ENCODE measurements around the gene GOLGA5.
"Not testable (repeated sequence)": the region's sequence is repeated elsewhere in the genome, so short reads cannot be mapped to it uniquely, and the experiment has no call there.

GOLGA5 gene

DNA sequence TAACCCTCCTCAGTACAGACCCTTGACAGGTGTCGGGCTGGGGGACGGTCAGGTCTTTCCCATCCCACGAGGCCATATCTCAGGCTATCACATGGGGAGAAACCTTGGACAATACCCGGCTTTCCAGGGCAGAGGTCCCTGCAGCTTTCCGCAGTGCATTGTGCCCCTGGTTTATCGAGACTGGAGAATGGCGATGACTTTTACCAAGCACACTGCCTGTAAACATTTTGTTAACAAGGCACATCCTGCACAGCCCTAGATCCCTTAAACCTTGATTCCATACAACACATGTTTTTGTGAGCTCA lies 26.4 kb downstream of the GOLGA5 start:
- not testable (repeated sequence) for DNase-seq (ENCODE audit: low read depth)

DNA sequence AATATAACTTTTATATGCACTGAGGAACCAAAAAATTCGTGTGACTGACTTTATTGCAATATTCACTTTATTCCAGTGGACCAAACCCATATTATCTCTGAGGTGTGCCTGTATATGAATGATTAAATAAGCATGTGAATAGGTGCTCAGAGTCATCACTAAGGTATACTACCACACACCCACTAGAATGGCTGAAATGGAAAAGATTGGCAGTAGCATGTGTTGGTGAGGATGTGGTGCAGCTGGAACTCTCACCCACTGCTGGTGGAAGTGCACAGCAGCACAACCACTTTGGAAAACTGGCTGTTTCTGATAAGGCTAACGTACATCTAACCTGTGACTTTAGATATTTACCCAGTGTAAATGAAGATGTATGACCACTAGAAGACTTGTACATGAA lies 36.8 kb downstream of the GOLGA5 start:
- no peak for DNase-seq (ENCODE audit: low read depth)

DNA sequence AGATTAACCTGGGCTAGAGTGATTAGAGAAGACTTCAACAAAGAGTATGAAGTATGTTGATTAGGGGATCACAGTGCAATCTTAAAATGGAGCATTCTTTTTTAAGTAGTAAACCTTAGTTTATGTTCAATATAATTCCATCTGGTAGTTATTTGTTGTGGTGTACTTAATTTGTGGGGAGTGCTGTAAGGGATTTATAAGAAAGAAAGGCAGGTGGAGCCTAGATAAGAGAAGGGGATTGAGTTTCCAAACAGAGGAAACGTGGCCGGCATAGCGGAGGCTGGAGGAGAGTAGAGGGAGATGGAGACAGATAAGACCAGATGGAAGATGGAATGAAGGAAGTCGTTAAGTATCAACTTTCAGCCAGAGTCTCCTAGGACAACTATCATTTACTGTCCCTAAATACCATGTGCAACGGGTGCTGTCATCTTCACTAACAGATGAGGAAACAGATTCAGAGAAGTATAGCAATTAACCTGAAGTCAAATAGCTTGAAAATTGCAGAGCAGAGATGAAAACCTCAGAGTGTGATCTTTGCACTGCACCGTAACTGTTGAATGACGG lies 38.1 kb downstream of the GOLGA5 start:
- no peak for DNase-seq (ENCODE audit: low read depth)

DNA sequence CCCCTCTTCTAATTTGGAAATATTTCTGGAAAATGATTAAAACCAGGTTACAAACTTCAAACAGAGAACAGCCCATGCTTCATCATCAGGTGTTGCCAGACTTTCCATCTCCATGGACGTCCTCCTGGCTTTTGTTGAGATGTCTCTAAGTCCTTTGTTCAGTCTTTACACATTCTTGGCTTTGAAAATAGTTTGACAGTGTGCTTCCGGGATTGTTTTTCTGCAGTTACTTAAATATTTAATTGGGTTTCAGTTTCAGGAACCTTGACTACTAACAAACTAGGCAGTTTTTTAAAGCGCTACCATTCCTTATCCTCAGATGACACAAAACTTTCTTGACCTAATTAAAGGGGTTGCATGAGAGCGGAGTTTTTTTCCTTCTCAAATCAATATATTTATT lies 47.8 kb downstream of the GOLGA5 start:
- no peak for DNase-seq (ENCODE audit: low read depth)

DNA sequence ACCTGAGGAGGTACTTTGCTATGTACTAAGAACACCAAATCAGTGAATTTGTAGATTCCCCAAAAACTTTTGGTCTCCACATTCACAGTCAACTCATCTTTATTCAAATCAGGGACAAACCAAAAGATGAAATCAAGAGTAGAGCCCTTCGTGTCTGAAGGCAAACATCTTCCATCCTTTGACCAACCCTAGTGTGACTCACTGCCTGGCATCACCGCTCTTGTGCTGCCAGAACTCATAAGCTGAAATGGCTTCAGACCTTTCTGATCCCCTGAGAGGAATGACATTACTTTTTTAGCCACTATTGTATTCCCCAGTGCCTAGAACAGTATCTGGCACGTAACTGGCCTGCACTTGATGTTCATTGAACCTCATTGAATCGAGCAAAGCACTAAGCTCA lies 50.1 kb downstream of the GOLGA5 start:
- no peak for DNase-seq (ENCODE audit: low read depth)

DNA sequence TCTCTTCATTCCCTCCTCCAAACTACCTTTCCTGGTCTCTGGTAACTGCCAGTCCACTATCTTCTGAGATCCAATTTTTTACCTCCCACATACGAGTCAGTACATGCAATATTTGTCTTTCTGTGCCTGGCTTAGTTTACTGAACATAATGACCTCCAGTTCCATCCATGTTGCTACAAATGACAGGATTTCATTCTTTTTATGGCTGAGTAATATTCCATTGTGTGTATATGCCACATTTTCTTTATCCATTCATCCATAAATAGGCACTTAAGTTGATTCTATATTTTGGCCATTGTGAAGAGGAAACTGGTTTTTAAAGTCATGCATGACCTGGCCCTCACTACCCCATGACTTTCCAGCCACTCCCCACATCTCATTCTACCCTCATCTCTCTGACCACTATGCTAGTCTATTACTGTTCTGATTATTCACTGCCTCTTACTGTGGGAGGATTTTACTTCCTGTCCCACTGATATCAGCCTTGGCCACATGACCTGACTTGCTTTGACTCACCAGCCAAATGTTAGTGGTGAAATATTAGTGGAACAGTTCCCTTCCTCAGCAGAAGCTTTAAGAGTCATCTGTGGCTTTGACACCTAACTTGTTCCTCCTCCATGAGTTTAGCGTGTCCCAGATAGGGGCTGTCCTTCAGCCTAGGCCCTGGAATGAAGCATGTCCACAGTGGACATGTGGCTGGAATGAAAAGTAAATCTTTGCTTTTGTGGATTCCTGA lies 52.2 kb downstream of the GOLGA5 start:
- no peak for DNase-seq (ENCODE audit: low read depth)

DNA sequence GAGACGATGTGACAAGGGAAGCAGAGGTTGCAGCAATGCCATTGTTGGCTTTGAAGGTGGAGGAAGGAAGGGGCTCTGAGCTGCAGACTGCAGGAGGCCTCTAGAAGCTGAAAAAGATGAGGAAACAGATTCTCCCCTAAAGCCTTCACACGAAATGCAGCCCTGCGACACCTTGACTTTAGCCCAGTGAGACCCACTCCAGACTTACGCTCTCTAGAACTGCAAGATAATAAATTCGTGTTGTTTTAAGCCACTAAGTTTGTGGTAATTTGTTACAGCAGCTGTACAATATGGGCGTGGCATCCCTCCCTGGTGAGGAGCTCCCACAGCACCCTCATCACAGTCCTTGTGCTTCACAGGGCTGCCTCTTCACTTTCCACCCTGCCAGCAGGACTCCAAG lies 53.2 kb downstream of the GOLGA5 start:
- DNase-seq (ENCODE audit: low read depth), result no peak

DNA sequence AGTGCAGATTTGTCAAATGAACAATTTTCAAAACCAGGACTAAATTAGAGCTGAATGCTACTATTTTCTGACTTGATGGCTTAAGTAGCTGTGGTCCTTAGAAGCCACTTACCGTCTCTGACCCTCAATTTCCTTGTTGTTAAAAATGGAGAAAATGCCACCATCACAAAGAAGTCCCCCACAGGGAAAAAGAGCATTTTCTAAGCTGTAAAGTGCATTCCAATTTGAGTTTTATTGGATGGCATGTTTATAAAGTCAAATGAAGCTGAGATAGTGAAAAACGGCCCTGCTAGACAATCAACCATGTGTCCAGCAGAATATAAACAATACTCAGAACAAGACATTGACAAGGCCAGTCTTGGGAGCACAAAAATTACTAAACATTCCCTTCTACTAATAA lies 53.6 kb downstream of the GOLGA5 start:
- DNase-seq (ENCODE audit: low read depth), result no peak

DNA sequence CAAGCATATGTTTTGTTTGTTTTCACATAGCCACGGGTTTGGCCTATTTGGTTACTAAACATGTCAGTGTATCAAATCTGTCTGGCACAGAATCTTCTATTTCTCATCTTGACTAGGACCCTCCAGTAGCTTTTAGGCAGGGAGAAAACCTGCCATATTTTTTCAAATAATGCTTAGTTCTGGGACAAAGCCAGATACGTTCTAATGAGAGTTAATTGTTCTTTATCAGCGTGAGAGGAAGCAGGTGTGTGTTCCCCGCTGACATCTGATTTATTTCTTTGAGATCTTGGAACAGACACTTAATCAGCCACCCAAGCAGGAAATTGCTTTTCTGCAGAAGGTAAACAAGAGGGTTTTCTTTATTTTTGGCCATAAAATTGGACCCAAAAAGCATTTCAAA lies 54.8 kb downstream of the GOLGA5 start:
- no peak for DNase-seq (ENCODE audit: low read depth)

DNA sequence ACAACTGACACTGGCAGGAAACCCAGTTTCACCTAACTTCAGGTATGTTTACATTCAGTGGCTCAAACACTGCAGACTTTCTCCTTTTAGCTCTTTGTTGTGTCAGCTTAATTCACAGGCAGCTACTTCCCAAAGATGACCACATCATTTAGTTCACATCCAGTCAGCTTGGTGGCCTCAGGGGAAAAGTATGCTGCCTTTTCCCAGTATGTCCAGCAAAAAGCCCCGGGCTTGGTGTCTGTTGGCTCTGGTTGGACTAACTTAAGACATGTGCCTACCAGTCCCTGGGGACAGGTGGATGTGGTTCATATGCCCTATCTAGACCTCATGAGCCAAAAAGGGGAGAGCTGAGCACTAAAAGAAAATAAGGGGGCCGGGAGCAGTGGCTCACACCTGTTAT lies 56.4 kb downstream of the GOLGA5 start:
- no peak for DNase-seq (ENCODE audit: low read depth)

DNA sequence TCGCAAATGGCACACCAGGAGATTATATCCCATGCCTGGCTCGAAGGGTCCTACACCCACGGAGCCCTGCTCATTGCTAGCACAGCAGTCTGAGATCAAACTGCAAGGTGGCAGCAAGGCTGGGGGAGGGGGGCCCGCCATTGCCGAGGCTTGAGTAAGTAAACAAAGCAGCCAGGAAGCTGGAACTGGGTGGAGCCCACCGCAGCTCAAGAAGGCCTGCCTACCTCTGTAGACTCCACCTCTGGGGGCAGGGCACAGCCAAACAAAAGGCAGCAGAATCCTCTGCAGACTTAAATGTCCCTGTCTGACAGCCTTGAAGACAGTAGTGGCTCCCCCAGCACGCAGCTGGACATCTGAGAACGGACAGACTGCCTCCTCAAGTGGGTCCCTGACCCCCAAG lies 59.0 kb downstream of the GOLGA5 start:
- peak; percentile 3 for DNase-seq (ENCODE audit: low read depth)

DNA sequence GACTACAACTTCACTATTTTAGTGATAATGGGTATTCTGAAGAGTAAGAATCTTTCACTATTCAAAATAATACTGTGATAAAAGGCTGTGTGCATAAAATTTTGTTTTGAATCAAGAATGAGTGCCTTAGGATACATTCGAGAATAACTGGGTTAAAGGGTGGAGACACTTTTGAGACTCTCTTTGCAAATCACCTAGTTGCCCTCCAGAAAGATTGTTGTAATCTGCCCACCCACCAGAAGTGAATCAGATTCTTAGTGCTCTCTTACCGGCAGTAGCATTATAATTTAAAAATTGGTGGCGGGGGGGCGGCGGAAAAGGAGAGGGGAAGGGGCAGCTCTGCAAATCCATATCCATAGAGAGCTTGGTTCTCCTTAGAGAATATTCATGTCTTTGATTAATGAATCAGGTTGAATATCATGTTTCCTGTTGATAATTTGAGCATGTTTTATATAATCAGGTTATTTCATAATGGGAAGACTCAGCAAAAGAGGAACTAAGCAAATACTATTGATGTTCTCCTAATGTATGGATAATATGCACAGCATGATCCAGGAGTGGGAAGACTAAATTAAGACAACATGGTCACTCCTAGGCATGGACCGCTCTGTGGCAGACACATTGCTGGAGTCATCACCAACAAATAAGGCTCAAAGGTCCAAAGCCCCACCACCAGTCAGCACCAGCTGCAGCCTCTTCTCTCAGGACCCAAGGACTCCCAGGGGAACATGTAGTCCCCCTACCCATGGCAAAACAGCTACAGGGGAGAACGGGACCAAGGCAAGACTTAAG lies 66.1 kb downstream of the GOLGA5 start:
- no peak for DNase-seq (ENCODE audit: low read depth)

DNA sequence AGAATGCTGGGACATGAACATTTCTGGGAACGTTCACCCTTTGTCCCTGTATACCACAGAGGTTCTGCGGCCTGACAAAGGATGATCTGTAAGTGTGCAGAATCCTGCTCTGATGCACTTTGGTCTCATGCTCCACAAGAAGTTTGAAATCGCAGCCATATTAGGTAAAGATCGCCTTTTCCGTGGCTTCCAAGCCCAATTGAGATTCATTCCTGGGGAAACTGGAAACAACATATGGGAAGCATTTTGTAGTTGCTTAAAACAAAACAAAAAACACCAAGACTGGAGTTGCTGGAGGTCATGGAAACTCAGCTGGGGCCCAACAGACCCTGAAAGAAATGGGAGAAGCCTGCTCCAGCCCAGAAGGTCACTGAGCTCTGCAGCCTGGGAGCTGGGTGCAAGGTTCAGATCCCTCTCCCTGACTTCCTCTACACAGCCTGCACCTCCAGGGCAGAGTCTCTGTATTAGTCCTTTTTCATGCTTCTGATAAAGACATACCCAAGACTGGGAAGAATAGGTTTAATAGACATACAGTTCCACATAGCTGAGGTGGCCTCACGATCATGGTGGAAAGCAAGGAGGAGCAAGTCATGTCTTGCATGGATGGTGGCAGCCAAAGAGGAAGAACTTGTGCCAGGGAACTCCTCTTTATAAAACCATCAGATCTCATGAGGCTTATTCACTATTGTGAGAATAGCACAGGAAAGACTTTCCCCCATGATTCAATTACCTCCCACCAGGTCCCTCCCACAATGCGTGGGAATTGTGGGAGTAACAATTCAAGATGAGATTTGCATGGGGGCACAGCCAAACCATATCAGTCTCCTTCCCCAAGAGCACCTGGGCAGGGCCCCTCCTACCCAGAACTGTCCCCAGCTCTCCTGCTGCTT lies 68.0 kb downstream of the GOLGA5 start:
- DNase-seq (ENCODE audit: low read depth), result no peak

DNA sequence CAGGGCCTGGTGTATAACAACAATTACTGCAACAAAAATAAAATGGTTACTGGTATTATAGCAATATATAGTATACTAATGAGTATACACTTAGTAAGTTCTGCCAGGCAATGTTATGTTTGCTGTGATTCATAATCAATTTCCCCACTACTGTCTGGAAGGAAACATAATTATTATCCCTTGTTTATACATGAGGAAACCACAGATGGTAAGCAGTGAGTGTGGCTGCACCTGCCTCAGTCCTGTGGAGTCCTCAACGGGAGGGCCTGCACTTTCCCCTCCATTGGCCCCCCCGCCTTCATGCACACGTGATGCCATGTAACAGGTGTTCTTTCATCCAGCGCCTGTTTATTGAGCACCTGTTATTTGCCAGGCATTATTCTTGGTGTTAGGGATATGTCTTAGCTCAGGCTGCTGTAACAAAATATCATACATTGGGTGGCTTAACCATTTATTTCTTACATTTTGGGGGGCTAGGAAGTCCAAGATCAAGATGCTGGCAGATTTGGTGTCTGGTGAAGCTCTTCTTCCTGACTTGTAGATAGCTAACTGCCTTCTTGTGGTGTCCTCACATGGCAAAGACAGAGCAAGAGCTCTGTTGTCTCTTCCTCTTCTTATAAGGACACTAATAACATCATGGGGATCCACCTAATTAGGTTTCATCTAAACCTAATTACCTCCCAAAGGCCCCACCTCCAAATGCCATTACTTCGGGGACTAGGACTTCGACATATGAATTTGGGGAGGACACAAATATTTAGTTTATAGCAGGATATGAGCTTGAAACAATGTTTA lies 69.4 kb downstream of the GOLGA5 start:
- no peak for DNase-seq (ENCODE audit: low read depth)

DNA sequence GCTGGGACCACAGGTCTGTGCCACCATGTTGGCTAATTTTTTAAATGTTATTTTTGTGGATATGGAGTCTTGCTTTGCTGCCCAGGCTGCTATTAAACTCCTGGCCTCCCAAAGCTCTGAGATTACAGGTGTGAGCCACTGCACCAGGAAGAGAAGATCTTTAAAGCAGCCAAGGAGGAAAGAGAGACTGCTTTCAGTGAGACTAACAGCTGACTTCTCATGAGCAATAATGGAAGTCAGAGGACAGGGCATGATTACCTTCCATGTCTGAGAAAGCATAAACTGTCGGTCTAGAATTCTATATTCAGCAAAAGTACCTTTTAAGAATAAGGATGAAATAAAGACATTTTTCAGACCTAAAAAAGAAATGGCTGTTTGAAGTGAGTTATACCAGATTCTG lies 71.6 kb downstream of the GOLGA5 start:
- DNase-seq (ENCODE audit: low read depth), result no peak

DNA sequence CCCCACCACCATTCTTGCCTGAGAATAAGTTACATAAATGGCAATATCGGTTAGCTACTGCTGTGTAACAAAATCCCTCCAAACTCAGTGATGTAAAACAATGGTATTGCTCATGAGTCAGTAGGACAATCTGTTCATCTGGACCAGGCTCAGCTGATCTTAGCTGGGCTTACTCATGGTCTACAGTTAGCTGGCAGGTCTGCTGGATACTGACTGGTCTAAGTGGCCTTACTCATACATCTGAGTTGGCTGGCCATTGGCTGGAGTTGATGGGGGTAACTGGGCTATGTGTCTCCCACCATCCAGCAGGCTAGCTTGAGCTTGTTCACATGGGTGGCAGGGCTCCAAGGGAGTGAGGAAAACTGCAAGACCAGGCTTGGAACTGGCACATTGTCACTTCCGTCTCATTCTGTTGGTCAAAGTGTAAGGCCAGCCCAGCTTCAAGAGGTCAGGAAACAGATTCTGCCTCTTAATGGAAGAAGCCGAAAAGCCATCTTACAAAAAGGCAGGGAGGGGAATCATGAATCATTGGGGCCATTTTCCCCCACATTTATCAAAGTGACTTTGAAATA lies 72.2 kb downstream of the GOLGA5 start:
- DNase-seq (ENCODE audit: low read depth), result no peak

DNA sequence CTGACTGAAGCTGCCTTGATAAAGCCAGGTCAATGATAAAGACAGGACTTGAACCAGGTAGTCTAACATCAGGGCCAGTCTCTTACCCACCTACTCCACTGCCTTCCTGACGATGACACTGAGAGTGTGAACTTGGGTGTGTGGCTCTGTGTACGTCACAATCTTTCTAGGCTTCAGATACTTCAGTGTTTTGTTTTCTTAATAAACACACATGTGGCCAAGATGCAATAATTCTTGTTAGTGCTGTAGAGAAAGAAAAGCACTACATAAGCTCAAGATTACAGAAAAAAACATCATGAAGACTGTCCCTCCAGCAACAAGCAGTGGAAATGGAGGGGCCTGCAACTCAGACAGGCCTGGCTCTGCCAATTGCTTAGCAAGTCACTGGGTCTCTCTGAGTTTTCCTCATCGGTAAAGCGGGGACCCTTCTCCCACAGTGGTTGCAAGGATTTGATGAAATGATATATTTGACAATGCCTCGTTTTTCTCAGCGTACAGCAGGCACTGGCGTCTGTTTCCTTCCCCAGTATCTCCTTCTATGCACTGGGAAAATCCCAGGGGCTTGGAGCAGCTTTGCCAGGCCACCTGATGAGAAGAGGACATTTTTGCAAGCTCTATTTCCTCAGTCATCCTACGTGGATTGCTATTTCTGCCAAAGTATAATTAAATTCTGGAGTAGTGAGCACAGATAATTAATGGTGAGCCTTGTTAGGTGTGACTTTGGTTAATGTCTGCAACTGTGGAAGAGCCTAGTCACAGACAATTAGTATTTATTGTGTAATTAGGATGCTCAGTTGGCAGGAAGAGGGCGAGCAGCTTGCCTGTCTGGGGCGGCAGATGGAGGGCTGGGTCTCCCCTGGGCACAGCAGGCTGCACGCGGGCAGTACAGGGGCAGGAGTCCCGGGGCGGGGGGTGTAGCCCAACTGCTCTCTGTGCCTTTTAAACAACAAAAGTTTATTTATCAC lies 73.1 kb downstream of the GOLGA5 start:
- DNase-seq (ENCODE audit: low read depth), result no peak

DNA sequence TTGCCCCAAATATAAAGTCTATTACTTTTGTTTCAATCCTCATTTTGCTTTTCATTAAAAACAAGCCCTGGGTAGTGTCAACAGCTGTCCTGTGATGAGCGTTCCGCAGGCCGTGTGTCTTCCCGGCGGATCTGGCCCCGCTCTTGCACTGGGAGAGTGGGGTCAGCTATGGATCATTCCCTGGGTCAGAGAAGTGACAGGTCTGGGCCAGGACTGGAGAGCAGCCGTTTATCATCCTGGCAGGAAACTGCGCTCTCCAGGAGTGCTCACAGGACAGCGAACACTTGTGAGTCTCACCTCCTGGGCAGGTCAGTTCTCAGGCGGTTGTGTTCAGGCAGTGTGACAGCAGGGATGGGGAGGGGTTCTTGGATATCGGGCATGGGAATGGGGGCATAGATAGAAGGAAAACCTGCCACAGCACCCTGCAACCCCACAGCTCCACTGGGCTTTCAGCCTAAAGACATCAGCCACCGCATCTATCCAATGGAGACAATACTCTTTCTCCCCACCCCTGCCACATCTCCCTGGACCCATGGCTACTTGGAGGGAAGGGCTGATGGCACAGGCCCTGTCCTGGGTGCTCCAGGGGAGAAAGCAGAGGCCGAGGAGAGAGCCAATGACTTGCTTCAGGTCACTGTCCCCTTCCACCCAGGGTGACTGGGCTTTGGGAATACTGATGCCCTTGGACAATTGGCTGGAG lies 81.0 kb downstream of the GOLGA5 start:
- DNase-seq (ENCODE audit: low read depth), result no peak

DNA sequence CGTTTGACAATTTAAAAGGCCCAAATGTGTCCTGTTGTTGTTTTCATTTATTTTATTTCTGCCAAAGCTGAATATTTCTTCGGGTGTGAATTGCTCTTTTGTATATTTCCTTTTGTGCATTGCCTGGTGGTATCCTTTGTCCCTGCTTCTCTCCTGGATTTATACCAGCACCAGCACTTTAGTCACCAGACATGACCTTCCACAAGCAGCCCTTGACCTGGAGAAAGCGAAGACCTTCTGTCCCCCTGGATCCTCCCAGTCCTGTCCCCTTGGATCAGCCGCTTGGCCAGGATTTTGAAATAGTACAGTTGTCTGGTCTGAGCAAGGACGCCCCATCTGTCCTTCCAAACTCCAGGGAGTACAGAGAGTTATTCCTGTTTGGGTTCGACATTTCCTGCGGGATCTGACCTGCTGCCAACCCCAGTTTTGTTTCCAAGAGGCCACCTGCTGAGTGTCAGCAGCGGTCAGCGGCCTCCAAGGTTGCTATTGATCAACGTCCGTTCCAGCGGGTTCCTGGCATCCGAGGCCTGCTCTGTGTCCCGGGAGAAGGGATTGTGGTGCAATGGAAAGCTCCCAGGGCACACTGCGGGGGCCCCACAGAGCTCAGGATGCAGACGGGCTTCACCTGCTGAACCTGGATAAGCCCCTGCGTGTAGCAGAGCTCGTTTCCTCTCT lies 83.8 kb downstream of the GOLGA5 start:
- no peak for DNase-seq (ENCODE audit: low read depth)
